Testis (tissue), 2 donors: ENCODE measurements around the gene SNX12.

Experiments
- POLR2A ChIP-seq: fragments of 450-650 bp; IDR thresholded peaks from one replicate; pipeline ENCODE4 v1.6.1; 2017; ENCODE audit warnings: antibody characterized with exemption, mild to moderate bottlenecking, moderate library complexity
- TF ChIP-seq, protein P1 (sequence below), 3 experiments: fragments of 450-650 bp in 2 of 3; fragments of 200-600 bp in 1 of 3; sonication (generic) in 1 of 3; IDR thresholded peaks; one replicate each; pipeline ENCODE4 v1.5.1; 2016 to 2019; ENCODE audit warnings: antibody characterized with exemption in 3 of 3, mild to moderate bottlenecking in 2 of 3, moderate library complexity in 1 of 3

DNA sequence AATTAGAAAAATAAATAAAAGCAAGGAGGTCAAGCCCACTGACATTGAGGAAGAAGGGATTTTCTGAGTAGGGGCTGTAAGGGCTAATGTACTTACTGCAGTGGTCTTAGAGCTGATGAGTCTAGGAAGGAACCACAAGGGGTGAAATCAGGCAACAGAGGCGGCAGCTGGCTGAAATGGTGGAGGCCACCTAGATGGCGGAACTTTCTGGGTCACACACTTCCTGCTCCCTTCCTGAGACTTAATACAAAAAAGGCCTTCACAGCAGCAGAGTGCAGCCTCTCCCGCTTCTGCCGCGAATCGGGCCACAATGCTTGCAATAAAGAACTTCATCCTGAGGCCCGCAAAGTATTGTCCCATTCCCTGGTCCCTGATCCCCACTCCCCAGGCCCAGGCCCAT is 15.4 kb downstream of the SNX12 start:
- TF ChIP-seq POLR2A: no peak
- TF ChIP-seq, protein P1, sequence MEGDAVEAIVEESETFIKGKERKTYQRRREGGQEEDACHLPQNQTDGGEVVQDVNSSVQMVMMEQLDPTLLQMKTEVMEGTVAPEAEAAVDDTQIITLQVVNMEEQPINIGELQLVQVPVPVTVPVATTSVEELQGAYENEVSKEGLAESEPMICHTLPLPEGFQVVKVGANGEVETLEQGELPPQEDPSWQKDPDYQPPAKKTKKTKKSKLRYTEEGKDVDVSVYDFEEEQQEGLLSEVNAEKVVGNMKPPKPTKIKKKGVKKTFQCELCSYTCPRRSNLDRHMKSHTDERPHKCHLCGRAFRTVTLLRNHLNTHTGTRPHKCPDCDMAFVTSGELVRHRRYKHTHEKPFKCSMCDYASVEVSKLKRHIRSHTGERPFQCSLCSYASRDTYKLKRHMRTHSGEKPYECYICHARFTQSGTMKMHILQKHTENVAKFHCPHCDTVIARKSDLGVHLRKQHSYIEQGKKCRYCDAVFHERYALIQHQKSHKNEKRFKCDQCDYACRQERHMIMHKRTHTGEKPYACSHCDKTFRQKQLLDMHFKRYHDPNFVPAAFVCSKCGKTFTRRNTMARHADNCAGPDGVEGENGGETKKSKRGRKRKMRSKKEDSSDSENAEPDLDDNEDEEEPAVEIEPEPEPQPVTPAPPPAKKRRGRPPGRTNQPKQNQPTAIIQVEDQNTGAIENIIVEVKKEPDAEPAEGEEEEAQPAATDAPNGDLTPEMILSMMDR (IDR thresholded peaks at IDR 0.05): no peak
